GM19324 (cell line): ENCODE measurements around the gene KYNU.
A peak's percentile ranks its signal among the peaks of the same experiment; 100 is the strongest.
"Not testable (repeated sequence)": the region's sequence is repeated elsewhere in the genome, so short reads cannot be mapped to it uniquely, and the experiment has no call there.

Experiments used
- ATAC-seq: cut with Tn5 transposase; IDR thresholded peaks from one replicate; pipeline ENCODE4 v1.9.1; 2021; ENCODE audit warnings: mild to moderate bottlenecking, moderate library complexity; ENCODE audit not compliant: unreplicated experiment, low FRiP score

Gene KYNU

GRCh38 chr2:142869461-142870106 lies 7.9 kb upstream of the KYNU start:
- ATAC-seq: no peak

- ATAC-seq: no peak
Measured at GRCh38 chr2:142870526-142870925, 6.9 kb upstream of the KYNU start.

GRCh38 chr2:142871396-142871795 lies 6.1 kb upstream of the KYNU start:
- no peak for ATAC-seq

GRCh38 chr2:142872882-142873724 lies 4.4 kb upstream of the KYNU start:
- ATAC-seq: no peak

GRCh38 chr2:142873831-142874287 lies 3.6 kb upstream of the KYNU start:
- no peak for ATAC-seq

- ATAC-seq: no peak
Measured at GRCh38 chr2:142874293-142874814, 3.1 kb upstream of the KYNU start.

- ATAC-seq: no peak
Measured at GRCh38 chr2:142875010-142875409, 2.5 kb upstream of the KYNU start.

GRCh38 chr2:142875652-142876051 lies 1.8 kb upstream of the KYNU start:
- ATAC-seq: no peak

- ATAC-seq: no peak
Measured at GRCh38 chr2:142876423-142876822, 1.0 kb upstream of the KYNU start.

- peak; percentile 28 for ATAC-seq
Measured at GRCh38 chr2:142878031-142878678, 691 bp downstream of the KYNU start.

GRCh38 chr2:142879151-142879550 lies 1.7 kb downstream of the KYNU start:
- ATAC-seq: no peak

GRCh38 chr2:142880279-142880678 lies 2.8 kb downstream of the KYNU start:
- ATAC-seq: no peak

GRCh38 chr2:142881619-142882018 lies 4.2 kb downstream of the KYNU start:
- ATAC-seq: no peak

- not testable (repeated sequence) for ATAC-seq
Measured at GRCh38 chr2:142882500-142882899, 5.0 kb downstream of the KYNU start.

- ATAC-seq: no peak
Measured at GRCh38 chr2:142883526-142883925, 6.1 kb downstream of the KYNU start.

GRCh38 chr2:142885543-142885942 lies 8.1 kb downstream of the KYNU start:
- ATAC-seq: no peak

- ATAC-seq: peak; percentile 100
Measured at GRCh38 chr2:142892715-142893114, 15.3 kb downstream of the KYNU start.

- ATAC-seq: no peak
Measured at GRCh38 chr2:142893241-142893640, 15.8 kb downstream of the KYNU start.

- no peak for ATAC-seq
Measured at GRCh38 chr2:142897807-142898206, 20.3 kb downstream of the KYNU start.

GRCh38 chr2:142900327-142900726 lies 22.9 kb downstream of the KYNU start:
- not testable (repeated sequence) for ATAC-seq

GRCh38 chr2:142901780-142902179 lies 24.3 kb downstream of the KYNU start:
- no peak for ATAC-seq
